Kidney (tissue), 14 donors: ENCODE measurements around the gene TRAF7. TPM values are rescaled to one million over a fixed set of nuclear protein-coding genes. Genes with fewer than 3 reads are reported as not detected.

Experiments
- DNase-seq, 5 donors: peaks; one replicate each; pipeline ENCODE4 v3.0.0-alpha.2; 2013 to 2020
- FAIRE-seq: peaks from 2 replicates; lab custom pipeline; 2012; peaks lifted over from hg19 to GRCh38; lab: Jason Lieb, UNC
- H3K27ac ChIP-seq, 2 donors: one replicate each; pipeline ENCODE4 v1.7.0; 2013; ENCODE audit warnings: low read depth in 2 of 2, low read length in 2 of 2, inconsistent platforms in 1 of 2
- H3K27me3 ChIP-seq: one replicate; pipeline ENCODE4 v1.7.1; 2013; ENCODE audit warnings: low read length, inconsistent platforms; ENCODE audit not compliant: control insufficient read depth, insufficient read depth
- H3K36me3 ChIP-seq, 3 donors: one replicate each; pipeline versions ENCODE4 v1.7.0 to v1.7.1; 2013; ENCODE audit warnings: low read length in 3 of 3, control low read depth in 1 of 3, inconsistent platforms in 1 of 3; ENCODE audit not compliant: insufficient read depth in 3 of 3, control insufficient read depth in 2 of 3
- H3K4me1 ChIP-seq, 3 donors: one replicate each; pipeline versions ENCODE4 v1.7.0 to v1.7.1; 2013; ENCODE audit warnings: low read length in 3 of 3, inconsistent platforms in 1 of 3, low read depth in 1 of 3; ENCODE audit not compliant: control insufficient read depth in 2 of 3, insufficient read depth in 2 of 3
- H3K4me3 ChIP-seq, 3 donors: one replicate each; pipeline versions ENCODE4 v1.7.0 to v1.8.1; 2013; ENCODE audit warnings: low read length in 3 of 3, control low read depth in 1 of 3, inconsistent platforms in 1 of 3
- H3K9ac ChIP-seq, 3 donors: one replicate each; pipeline versions ENCODE4 v1.7.0 to v1.7.1; 2013; ENCODE audit warnings: low read length in 3 of 3, control low read depth in 1 of 3, inconsistent platforms in 1 of 3
- H3K9me3 ChIP-seq, 3 donors: one replicate each; pipeline versions ENCODE4 v1.7.0 to v1.7.1; 2013; ENCODE audit warnings: low read length in 3 of 3, control low read depth in 1 of 3, inconsistent platforms in 1 of 3; ENCODE audit not compliant: control insufficient read depth in 2 of 3, insufficient read depth in 1 of 3
- intact Hi-C: fragments of 100-400 bp; cut with DNase I; formaldehyde crosslinking; loops from one replicate; pipeline ENCODE4 v1.11.1; 2022
- polyA plus RNA-seq: library from polyadenylated mRNA; stranded (reverse); fragments of 350-450 nt; fragmentation: Illumina TruSeq; extraction: RNeasy Lipid Tissue Mini Kit (QIAGEN cat#74804); gene quantifications from one replicate; pipeline ENCODE4 v1.2.3, GENCODE V29; 2014; ENCODE audit warnings: low read depth, low replicate concordance; ENCODE audit not compliant: insufficient read depth
- total RNA-seq: library from RNA; stranded (reverse); fragmentation: NEBNext Ultra II Directional; extraction: Animal tissue kit (Norgen Biotek cat#: 25700); gene quantifications from one replicate; pipeline ENCODE4 v1.2.1, GENCODE V29; 2021
- TF ChIP-seq, protein P1 (sequence below): IDR thresholded peaks from 3 replicates; pipeline ENCODE4 v1.5.1; 2012; ENCODE audit warnings: mild to moderate bottlenecking, moderate library complexity, borderline replicate concordance; ENCODE audit not compliant: insufficient read depth; ENCODE audit errors: extremely low read depth
- donor health status: control.
- donor health status: control.
- donor health status: control.
- donor health status: control.
- donor health status: control.
- donor health status: DM: yes; HTN: yes; CAD: no.
- donor health status: Normal renal cell carcinoma (clear cell type).

Gene TRAF7
- total and polyA plus RNA-seq, 2 donors from 2014 or later: 26.1 to 66.8 TPM

DNA sequence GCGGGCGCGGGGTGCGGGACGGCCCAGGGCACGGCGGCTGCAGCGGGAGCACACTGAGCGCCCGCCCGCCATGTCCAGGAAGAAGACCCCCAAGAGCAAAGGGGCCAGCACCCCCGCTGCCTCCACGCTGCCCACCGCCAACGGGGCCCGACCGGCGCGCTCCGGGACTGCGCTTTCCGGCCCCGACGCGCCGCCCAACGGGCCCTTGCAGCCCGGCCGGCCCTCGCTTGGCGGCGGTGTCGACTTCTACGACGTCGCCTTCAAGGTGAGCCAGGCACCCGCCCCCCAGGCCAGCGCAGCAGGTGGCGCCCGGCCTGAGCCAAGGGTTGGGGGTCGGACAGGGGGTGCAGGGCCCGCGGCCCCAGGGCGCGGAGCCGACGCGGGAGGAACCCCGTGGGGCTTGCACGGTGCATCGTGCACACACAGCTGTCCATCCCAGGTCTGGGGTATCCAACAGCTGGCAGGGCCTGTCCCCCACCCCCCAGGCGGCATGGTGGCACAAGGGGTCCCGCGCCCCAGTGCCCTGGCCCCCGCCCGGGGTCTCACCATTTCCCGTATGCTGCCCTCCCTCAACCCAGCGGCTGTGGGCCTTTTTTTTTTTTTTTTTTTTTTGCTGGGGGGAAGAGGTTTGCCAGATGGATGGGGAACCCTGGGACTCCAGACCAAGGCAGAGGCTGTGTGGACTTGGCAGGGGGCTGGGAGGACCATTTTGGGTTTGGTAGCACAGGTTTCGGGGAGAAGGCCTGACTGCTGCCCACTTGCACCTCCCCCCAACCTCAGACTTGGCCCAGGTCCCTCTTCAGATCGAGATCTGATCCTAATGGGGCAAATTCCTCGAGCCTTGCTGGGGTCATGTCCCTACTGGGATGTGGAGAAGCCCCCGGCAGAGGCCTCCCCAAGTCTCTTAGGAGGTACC lies 6.6 kb upstream of the TRAF7 start:
- Histone ChIP-seq H3K9ac (no peak overlapping the region), H3K27me3 (no peaks in the 10 kb centered on the region), H3K4me1 (peaks cover 0 to 46% (median 10%) of the 10 kb centered on the region in 3 donors), H3K4me3 (peak overlapping the region in 1 of 3 donors; percentile 29), H3K36me3 (peaks cover 0 to 3% (median 0%) of the 10 kb centered on the region in 3 donors), H3K27ac (no peak overlapping the region), H3K9me3 (no peaks in the 10 kb centered on the region)
- TF ChIP-seq, protein P1, sequence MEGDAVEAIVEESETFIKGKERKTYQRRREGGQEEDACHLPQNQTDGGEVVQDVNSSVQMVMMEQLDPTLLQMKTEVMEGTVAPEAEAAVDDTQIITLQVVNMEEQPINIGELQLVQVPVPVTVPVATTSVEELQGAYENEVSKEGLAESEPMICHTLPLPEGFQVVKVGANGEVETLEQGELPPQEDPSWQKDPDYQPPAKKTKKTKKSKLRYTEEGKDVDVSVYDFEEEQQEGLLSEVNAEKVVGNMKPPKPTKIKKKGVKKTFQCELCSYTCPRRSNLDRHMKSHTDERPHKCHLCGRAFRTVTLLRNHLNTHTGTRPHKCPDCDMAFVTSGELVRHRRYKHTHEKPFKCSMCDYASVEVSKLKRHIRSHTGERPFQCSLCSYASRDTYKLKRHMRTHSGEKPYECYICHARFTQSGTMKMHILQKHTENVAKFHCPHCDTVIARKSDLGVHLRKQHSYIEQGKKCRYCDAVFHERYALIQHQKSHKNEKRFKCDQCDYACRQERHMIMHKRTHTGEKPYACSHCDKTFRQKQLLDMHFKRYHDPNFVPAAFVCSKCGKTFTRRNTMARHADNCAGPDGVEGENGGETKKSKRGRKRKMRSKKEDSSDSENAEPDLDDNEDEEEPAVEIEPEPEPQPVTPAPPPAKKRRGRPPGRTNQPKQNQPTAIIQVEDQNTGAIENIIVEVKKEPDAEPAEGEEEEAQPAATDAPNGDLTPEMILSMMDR: no peak
- intact Hi-C loops: loop anchor here (10.0 kb wide), 1 partner anchor 124 kb away; the partner anchor contains the start of gene NHERF2
- DNase-seq (peak in 2 of 5 donors; percentile 67 to 81), FAIRE-seq (no peak)

DNA sequence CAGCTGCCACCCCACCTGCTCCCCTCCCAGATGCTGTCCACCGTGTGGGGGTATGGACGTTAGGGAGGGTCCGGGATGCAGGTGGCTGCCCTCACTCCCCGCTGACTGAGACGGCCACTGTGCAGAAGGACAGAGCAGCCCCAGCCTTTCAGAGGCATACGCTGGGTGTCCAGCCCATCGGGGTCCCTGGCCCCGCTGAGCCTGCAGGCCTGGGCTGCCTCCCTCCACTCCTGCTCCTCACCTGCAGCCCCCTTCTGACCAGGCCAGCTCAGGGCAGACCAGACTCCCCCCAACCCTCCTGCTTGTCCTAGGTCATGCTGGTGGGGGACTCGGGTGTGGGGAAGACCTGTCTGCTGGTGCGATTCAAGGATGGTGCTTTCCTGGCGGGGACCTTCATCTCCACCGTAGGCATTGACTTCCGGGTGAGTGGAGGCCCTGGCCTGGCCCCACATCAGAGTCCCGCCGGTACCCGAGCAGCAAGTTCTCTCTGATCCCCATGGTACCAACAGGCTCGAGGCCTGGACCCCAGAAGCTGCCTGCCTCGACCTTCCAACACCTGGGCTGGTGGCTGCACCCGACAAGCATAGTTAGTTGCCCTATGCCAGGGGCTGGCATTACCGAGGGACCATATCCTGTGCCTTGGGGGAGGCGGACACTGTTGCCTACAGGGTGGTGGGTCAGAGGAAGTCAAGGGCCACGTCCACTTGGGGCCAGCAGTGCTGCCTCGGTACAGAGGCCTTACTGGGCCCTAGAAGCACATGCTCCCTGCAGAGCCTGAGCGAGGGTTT lies 5.8 kb upstream of the TRAF7 start:
- peak in 1 of 5 donors; percentile 77 for DNase-seq
- Histone ChIP-seq H3K9ac (no peak overlapping the region), H3K27me3 (no peaks in the 10 kb centered on the region), H3K4me3 (no peak overlapping the region), H3K27ac (no peak overlapping the region), H3K9me3 (no peaks in the 10 kb centered on the region), H3K4me1 (peaks cover 0 to 53% (median 13%) of the 10 kb centered on the region in 3 donors), H3K36me3 (peaks cover 0 to 3% (median 0%) of the 10 kb centered on the region in 3 donors)
- TF ChIP-seq, protein P1: no peak
- no peak for FAIRE-seq
- intact Hi-C loops: loop anchor here (10.0 kb wide), 1 partner anchor 125 kb away; the partner anchor contains the start of gene NHERF2

DNA sequence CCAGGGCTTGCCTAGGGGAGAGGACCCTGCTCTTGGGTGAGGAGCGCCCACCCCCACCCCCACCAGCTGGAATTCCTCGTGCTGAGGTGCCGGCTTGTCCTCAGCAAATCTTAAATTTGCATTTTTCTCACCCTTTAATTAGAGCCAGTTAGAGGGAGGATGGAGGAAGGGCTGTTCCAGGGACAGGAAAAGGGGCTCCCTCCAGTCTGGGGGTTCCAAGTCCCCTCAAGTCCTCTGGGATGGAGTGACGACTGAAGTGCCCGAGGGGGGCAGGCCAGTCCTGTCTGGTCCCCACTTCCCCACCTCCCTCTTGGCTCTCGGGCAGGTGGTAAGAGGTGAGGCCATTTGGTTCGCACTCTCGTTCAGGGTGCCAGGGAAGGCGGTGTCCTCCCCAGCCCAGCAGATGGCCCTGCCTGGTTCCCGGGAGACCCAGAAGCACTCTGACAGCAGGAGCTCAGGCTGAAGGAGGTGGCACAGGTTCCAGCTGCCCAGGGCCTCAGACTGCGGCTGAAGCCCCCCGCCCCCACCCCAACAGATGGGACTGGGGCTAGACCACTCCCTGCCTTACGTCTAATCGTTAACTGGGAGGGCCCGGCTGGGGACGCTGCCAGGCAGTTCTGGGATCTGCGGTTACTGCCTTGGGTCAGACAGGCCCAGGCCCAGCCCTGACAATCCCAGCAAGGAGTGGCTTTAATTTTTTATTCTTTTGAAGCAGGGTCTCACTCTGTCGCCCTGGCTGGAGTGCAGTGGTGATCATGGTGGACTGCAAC lies 5.0 kb upstream of the TRAF7 start:
- H3K27ac ChIP-seq: no peak overlapping the region
- peaks cover 0 to 3% (median 0%) of the 10 kb centered on the region in 3 donors for H3K36me3 ChIP-seq
- H3K4me3 ChIP-seq: no peak overlapping the region
- peak in 1 of 5 donors; percentile 73 for DNase-seq
- no peaks in the 10 kb centered on the region for H3K9me3 ChIP-seq
- FAIRE-seq: no peak
- intact Hi-C loops: no loop called here
- peak overlapping the region in 1 of 3 donors; percentile 12 for H3K9ac ChIP-seq
- TF ChIP-seq, protein P1: no peak
- no peaks in the 10 kb centered on the region for H3K27me3 ChIP-seq
- H3K4me1 ChIP-seq: peaks cover 0 to 54% (median 13%) of the 10 kb centered on the region in 3 donors
